ENCODE measurements around the gene KCNQ2.

KCNQ2 gene

GRCh38 chr20:63380346-63380870 lies 92.0 kb downstream of the KCNQ2 start:
- TF ChIP-seq CREB1 (IDR thresholded peaks at IDR 0.05; ENCODE audit: low read depth), result no peak
- no peak for TF ChIP-seq CEBPB (IDR thresholded peaks at IDR 0.05)

GRCh38 chr20:63379872-63380271 lies 92.6 kb downstream of the KCNQ2 start:
- TF ChIP-seq USF1 (IDR thresholded peaks at IDR 0.05), result 0 out of 2 replicates have a peak, but pooled peaks have one; percentile 2

- TF ChIP-seq USF1 (IDR thresholded peaks at IDR 0.05), result no peak
- no peak for TF ChIP-seq EP300 (IDR thresholded peaks at IDR 0.05; ENCODE audit: borderline replicate concordance)
- TF ChIP-seq TCF12 (IDR thresholded peaks at IDR 0.05; ENCODE audit: low read depth), result no peak
- TF ChIP-seq RAD21 (IDR thresholded peaks at IDR 0.05; ENCODE audit: low read depth), result no peak
- no peak for TF ChIP-seq YY1 (IDR thresholded peaks at IDR 0.05; ENCODE audit: low read depth)
- no peak for TF ChIP-seq CEBPB (IDR thresholded peaks at IDR 0.05)
- no peak for TF ChIP-seq REST (IDR thresholded peaks at IDR 0.05; ENCODE audit: low read depth)
- no peak for TF ChIP-seq CREB1 (IDR thresholded peaks at IDR 0.05; ENCODE audit: low read depth)
- TF ChIP-seq FOXM1 (IDR thresholded peaks at IDR 0.05; ENCODE audit: borderline replicate concordance, low read depth), result no peak
- no peak for TF ChIP-seq TEAD4 (IDR thresholded peaks at IDR 0.05)
- TF ChIP-seq NFIC (IDR thresholded peaks at IDR 0.05), result no peak
- TF ChIP-seq MAX (IDR thresholded peaks at IDR 0.05), result no peak
- no peak for TF ChIP-seq TAF1 (IDR thresholded peaks at IDR 0.05; ENCODE audit: low read depth)
- no peak for TF ChIP-seq ZBTB7A (IDR thresholded peaks at IDR 0.05; ENCODE audit: low read depth)
- no peak for TF ChIP-seq EGR1 (IDR thresholded peaks at IDR 0.05)
These were observed 93.2 kb downstream of the KCNQ2 start for GRCh38 chr20:63379296-63379695.

- TF ChIP-seq RAD21 (IDR thresholded peaks at IDR 0.05; ENCODE audit: low read depth), result no peak
- no peak for TF ChIP-seq EGR1 (IDR thresholded peaks at IDR 0.05)
- no peak for TF ChIP-seq YY1 (IDR thresholded peaks at IDR 0.05; ENCODE audit: low read depth)
- peak; percentile 94 for TF ChIP-seq REST (IDR thresholded peaks at IDR 0.05; ENCODE audit: low read depth)
- TF ChIP-seq NFIC (IDR thresholded peaks at IDR 0.05), result no peak
These were observed 93.8 kb downstream of the KCNQ2 start for GRCh38 chr20:63378626-63379025.

- TF ChIP-seq EP300 (IDR thresholded peaks at IDR 0.05; ENCODE audit: borderline replicate concordance) (no peak), ZBTB7A (IDR thresholded peaks at IDR 0.05; ENCODE audit: low read depth) (no peak), CREB1 (IDR thresholded peaks at IDR 0.05; ENCODE audit: low read depth) (no peak), USF1 (IDR thresholded peaks at IDR 0.05) (no peak), EGR1 (IDR thresholded peaks at IDR 0.05) (no peak), YY1 (IDR thresholded peaks at IDR 0.05; ENCODE audit: low read depth) (no peak), MAX (IDR thresholded peaks at IDR 0.05) (no peak), CEBPB (IDR thresholded peaks at IDR 0.05) (no peak), RAD21 (IDR thresholded peaks at IDR 0.05; ENCODE audit: low read depth) (no peak), FOXM1 (IDR thresholded peaks at IDR 0.05; ENCODE audit: borderline replicate concordance, low read depth) (no peak), REST (IDR thresholded peaks at IDR 0.05; ENCODE audit: low read depth) (no peak), TAF1 (IDR thresholded peaks at IDR 0.05; ENCODE audit: low read depth) (no peak), NFIC (IDR thresholded peaks at IDR 0.05) (no peak)
These were observed 94.5 kb downstream of the KCNQ2 start for GRCh38 chr20:63377951-63378381.
